ENCODE measurements around the gene EVI5L. TPM values are rescaled to one million over a fixed set of nuclear protein-coding genes. Genes with fewer than 3 reads are reported as not detected.

EVI5L gene
- polyA plus RNA-seq, 2 donors: 8.5 to 8.8 TPM

DNA sequence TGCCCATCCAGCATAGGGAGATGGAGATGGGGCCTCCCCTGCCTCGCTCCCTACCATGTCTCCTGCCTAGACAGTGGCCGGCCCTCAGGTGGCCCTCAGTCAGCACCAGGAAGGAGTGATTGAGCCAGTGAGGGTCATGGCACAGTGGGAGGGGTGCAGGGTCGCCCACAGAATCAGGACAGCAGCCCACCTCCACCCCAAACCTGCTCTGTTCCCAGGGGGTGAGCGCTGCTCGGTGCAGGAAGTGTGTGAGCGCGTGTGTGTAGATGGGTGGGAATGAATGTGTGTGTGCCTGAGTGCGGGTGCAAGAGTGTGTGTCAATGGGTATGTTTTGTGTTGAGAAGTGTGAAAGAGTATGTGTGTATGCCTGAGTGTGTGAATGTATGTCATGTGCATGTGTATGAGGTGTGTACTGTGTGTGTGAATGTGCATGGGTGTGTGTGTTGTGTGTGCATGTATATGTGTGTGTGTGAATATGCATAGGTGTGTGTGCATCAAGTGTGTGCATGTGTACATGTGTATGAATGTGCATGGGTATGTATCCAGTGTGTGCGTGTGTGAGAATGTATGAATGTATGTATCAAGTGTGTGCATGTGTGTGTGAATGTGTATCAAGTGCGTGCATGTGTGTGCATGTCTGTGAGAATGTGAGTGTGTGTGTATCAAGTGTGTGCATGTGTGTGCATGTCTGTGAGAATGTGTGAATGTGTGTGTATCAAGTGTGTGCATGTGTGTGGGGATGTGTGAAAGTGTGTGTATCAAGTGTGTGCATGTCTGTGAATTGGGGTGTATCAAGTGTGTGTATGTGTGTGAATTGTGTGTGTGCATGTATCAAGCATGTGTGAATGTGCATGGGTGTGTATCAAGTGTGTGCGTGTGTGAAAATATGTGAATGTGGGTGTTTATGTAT is 12.0 kb downstream of the EVI5L start:
- WGBS, 2 donors: 90 to 93% methylated on average over 11 of the region's 11 CpGs
- Histone ChIP-seq H3K4me1 (ENCODE audit: control insufficient read depth in 2 of 2, insufficient read depth in 2 of 2, low read length in 1 of 2) (no peaks in the 10 kb centered on the region), H3K36me3 (ENCODE audit: control insufficient read depth in 2 of 2, insufficient read depth in 2 of 2, low read length in 1 of 2) (no peaks in the 10 kb centered on the region), H3K4me3 (ENCODE audit: low read depth in 1 of 2, low read length in 2 of 2) (no peak overlapping the region), H3K27ac (ENCODE audit: low read depth in 2 of 2, low read length in 1 of 2) (no peak overlapping the region), H3K9me3 (ENCODE audit: control insufficient read depth in 2 of 2, insufficient read depth in 1 of 2, low read depth in 1 of 2, low read length in 1 of 2) (peaks cover 0 to 6% of the 10 kb centered on the region in 2 donors), H3K27me3 (ENCODE audit: control insufficient read depth in 1 of 2, insufficient read depth in 2 of 2, low read length in 2 of 2) (no peaks in the 10 kb centered on the region)

DNA sequence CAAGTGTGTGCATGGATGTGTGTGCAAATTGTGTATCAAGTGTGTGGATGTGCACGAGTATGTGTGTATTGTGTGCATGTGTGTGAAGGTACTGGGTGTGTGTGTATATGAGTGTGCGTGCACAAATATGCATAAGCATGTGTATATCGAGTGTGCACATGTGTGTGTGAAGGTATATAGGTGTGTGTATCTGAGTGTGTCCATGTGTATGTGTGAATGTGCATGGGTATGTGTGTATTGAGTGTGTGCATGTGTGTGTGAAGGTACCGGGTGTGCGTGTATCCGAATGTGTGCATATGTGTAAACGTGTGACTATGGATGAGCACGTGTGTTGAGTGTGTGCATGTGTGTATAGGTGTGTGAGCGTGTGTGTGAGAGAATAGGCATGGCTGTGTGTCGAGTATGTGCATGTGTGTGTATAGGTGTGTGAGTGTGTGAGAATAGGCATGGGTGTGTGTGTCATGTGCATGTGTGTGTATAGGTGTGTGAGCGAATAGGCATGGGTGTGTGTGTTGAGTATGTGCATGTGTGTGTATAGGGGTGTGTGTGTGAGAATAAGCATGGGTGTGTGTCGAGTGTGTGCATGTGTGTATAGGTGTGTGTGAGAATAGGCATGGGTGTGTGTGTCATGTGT is 12.8 kb downstream of the EVI5L start:
- peaks cover 0 to 6% of the 10 kb centered on the region in 2 donors for H3K9me3 ChIP-seq (ENCODE audit: control insufficient read depth in 2 of 2, insufficient read depth in 1 of 2, low read depth in 1 of 2, low read length in 1 of 2)
- no peak overlapping the region for H3K27ac ChIP-seq (ENCODE audit: low read depth in 2 of 2, low read length in 1 of 2)

DNA sequence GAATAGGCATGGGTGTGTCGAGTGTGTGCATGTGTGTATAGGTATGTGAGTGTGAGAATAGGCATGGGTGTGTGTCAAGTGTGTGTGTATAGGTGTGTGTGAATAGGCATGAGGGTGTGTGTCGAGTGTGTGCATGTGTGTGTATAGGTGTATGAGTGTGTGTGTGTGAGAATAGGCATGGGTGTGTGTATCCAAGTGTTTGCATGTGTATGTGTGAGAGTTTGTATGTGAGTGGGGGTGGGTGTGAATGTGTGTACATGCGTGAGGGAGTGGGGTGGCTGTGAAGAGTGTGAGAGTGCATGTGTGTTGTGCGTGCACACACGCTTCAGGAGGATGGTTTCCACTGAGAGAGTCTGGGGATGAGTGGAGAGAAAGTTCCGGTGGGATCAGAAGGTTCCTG is 13.5 kb downstream of the EVI5L start:
- Histone ChIP-seq H3K27me3 (ENCODE audit: control insufficient read depth in 1 of 2, insufficient read depth in 2 of 2, low read length in 2 of 2) (no peaks in the 10 kb centered on the region), H3K27ac (ENCODE audit: low read depth in 2 of 2, low read length in 1 of 2) (no peak overlapping the region)
- 90 to 94% methylated on average over 6 of the region's 6 CpGs for WGBS, 2 donors

More for the DNA sequence above, 12.8 kb downstream of the EVI5L start:
- Histone ChIP-seq H3K4me3 (ENCODE audit: low read depth in 1 of 2, low read length in 2 of 2) (no peak overlapping the region), H3K4me1 (ENCODE audit: control insufficient read depth in 2 of 2, insufficient read depth in 2 of 2, low read length in 1 of 2) (no peaks in the 10 kb centered on the region), H3K27me3 (ENCODE audit: control insufficient read depth in 1 of 2, insufficient read depth in 2 of 2, low read length in 2 of 2) (no peaks in the 10 kb centered on the region), H3K36me3 (ENCODE audit: control insufficient read depth in 2 of 2, insufficient read depth in 2 of 2, low read length in 1 of 2) (no peaks in the 10 kb centered on the region)
- 96 to 97% methylated on average over 12 of the region's 12 CpGs for WGBS, 2 donors

DNA sequence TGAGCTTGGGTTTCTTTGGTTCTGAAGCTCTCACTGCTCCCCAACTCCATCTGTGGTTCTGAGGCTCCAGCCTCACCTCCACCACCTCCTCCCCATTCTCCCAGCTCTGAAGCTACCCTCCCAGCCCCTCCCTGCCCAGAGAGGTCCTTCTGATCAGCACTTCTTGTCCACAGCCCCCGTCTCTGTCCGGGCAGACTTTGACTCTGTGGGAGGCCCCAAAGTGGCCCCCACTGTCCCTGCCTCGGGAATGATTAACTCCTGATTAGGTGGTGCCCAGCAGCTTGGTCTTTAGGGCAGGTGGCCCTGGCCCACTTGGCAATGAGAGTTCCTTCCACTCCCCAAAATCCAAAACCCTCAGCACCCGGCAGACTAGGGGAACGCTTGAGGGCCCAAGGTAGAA is 14.4 kb downstream of the EVI5L start:
- Histone ChIP-seq H3K36me3 (ENCODE audit: control insufficient read depth in 2 of 2, insufficient read depth in 2 of 2, low read length in 1 of 2) (peaks cover 0 to 5% of the 10 kb centered on the region in 2 donors), H3K4me1 (ENCODE audit: control insufficient read depth in 2 of 2, insufficient read depth in 2 of 2, low read length in 1 of 2) (no peaks in the 10 kb centered on the region), H3K4me3 (ENCODE audit: low read depth in 1 of 2, low read length in 2 of 2) (no peak overlapping the region), H3K27ac (ENCODE audit: low read depth in 2 of 2, low read length in 1 of 2) (no peak overlapping the region), H3K27me3 (ENCODE audit: control insufficient read depth in 1 of 2, insufficient read depth in 2 of 2, low read length in 2 of 2) (no peaks in the 10 kb centered on the region), H3K9me3 (ENCODE audit: control insufficient read depth in 2 of 2, insufficient read depth in 1 of 2, low read depth in 1 of 2, low read length in 1 of 2) (peaks cover 0 to 6% of the 10 kb centered on the region in 2 donors)
- 75 to 85% methylated on average over 5 of the region's 5 CpGs for WGBS, 2 donors

More for the DNA sequence above, 13.5 kb downstream of the EVI5L start:
- Histone ChIP-seq H3K36me3 (ENCODE audit: control insufficient read depth in 2 of 2, insufficient read depth in 2 of 2, low read length in 1 of 2) (no peaks in the 10 kb centered on the region), H3K4me3 (ENCODE audit: low read depth in 1 of 2, low read length in 2 of 2) (no peak overlapping the region), H3K9me3 (ENCODE audit: control insufficient read depth in 2 of 2, insufficient read depth in 1 of 2, low read depth in 1 of 2, low read length in 1 of 2) (peaks cover 0 to 6% of the 10 kb centered on the region in 2 donors), H3K4me1 (ENCODE audit: control insufficient read depth in 2 of 2, insufficient read depth in 2 of 2, low read length in 1 of 2) (no peaks in the 10 kb centered on the region)

DNA sequence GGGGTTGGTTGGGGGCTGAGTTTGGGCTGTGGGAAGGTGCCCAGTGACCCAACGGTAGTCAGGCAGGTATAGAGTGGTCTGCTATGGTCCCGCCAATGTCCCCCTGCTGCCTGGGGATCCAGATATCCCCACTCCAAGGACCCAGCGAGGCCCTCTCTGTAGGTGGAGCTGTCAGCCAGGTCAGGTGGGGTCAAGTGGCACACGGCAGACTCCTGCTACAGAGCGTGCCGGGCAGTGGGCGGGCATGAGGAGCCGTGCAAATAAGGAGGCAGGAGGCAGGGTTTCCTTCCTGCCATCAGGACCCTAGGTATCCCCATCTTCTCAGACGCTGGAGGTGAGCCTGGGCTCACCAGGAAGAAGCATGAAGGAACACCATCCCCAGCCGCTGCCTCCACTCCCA is 14.9 kb downstream of the EVI5L start:
- Histone ChIP-seq H3K4me1 (ENCODE audit: control insufficient read depth in 2 of 2, insufficient read depth in 2 of 2, low read length in 1 of 2) (peaks cover 0 to 2% of the 10 kb centered on the region in 2 donors), H3K9me3 (ENCODE audit: control insufficient read depth in 2 of 2, insufficient read depth in 1 of 2, low read depth in 1 of 2, low read length in 1 of 2) (peaks cover 0 to 6% of the 10 kb centered on the region in 2 donors), H3K4me3 (ENCODE audit: low read depth in 1 of 2, low read length in 2 of 2) (no peak overlapping the region), H3K36me3 (ENCODE audit: control insufficient read depth in 2 of 2, insufficient read depth in 2 of 2, low read length in 1 of 2) (peaks cover 0 to 5% of the 10 kb centered on the region in 2 donors), H3K27ac (ENCODE audit: low read depth in 2 of 2, low read length in 1 of 2) (no peak overlapping the region), H3K27me3 (ENCODE audit: control insufficient read depth in 1 of 2, insufficient read depth in 2 of 2, low read length in 2 of 2) (no peaks in the 10 kb centered on the region)
- WGBS, 2 donors: 83 to 88% methylated on average over 10 of the region's 10 CpGs

DNA sequence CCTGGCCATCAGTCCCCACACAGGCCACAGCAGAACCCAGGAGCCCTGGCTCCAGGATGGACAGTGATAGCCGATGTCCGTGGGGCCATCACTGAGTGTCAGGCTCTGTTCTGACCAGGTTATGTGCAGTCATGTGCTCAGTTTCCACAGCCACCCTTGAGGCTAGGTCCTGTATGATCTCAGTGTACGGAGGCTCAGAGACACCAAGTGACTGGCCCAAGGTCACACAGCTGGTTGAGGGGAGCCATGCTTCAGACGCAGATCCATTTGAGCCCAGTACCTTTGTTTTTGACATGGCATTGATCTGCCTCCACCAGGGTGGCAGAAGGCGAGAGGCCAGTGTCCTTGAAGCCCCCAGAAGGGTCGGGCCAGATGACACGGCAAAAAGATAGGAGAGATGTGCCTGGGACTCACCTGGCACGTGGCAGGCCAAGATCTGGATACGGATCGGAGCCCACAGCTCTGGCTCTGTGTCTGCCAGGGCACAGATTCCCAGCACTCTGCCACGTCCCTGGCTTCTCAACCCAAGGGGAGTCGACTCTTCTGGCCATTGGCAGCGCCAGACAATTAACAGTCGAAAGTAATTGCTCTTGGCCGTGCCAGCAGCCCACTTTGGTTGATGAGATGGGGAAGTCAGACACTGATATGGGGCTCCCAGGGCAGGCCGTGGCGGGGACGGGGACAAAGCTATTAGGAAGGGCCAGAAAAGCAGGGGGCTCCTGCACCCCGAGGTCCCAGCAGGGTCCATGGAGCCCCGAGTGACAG is 15.6 kb downstream of the EVI5L start:
- H3K27ac ChIP-seq (ENCODE audit: low read depth in 2 of 2, low read length in 1 of 2): no peak overlapping the region
- peaks cover 0 to 6% of the 10 kb centered on the region in 2 donors for H3K9me3 ChIP-seq (ENCODE audit: control insufficient read depth in 2 of 2, insufficient read depth in 1 of 2, low read depth in 1 of 2, low read length in 1 of 2)
- WGBS, 2 donors: 88 to 92% methylated on average over 20 of the region's 20 CpGs
- no peaks in the 10 kb centered on the region for H3K27me3 ChIP-seq (ENCODE audit: control insufficient read depth in 1 of 2, insufficient read depth in 2 of 2, low read length in 2 of 2)
- H3K36me3 ChIP-seq (ENCODE audit: control insufficient read depth in 2 of 2, insufficient read depth in 2 of 2, low read length in 1 of 2): peaks cover 0 to 5% of the 10 kb centered on the region in 2 donors
- H3K4me1 ChIP-seq (ENCODE audit: control insufficient read depth in 2 of 2, insufficient read depth in 2 of 2, low read length in 1 of 2): peaks cover 0 to 4% of the 10 kb centered on the region in 2 donors
- no peak overlapping the region for H3K4me3 ChIP-seq (ENCODE audit: low read depth in 1 of 2, low read length in 2 of 2)

DNA sequence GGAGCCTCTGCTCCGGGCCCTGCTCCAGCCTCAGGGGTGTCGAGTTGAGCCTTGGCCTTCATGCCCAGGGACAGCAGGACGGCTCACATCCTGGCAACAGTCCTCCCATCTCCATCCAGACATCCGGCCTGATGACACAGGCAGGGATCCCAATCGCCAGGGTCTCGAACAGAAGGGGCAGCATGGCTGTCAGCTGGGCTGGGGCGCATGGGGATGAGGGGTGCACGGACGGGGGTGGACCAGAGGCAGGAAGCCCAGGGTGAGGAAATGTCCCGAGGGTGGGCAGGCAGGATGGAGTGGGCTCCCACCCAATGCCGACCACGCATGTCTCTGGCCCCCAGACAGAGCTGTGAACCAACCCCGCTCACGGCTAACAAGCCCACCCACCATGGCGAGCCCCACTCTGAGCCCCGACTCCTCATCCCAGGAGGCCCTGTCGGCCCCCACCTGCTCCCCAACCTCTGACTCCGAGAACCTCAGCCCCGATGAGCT is 16.2 kb downstream of the EVI5L start:
- Histone ChIP-seq H3K36me3 (ENCODE audit: control insufficient read depth in 2 of 2, insufficient read depth in 2 of 2, low read length in 1 of 2) (peaks cover 0 to 7% of the 10 kb centered on the region in 2 donors), H3K27me3 (ENCODE audit: control insufficient read depth in 1 of 2, insufficient read depth in 2 of 2, low read length in 2 of 2) (no peaks in the 10 kb centered on the region), H3K9me3 (ENCODE audit: control insufficient read depth in 2 of 2, insufficient read depth in 1 of 2, low read depth in 1 of 2, low read length in 1 of 2) (peaks cover 0 to 6% of the 10 kb centered on the region in 2 donors), H3K4me1 (ENCODE audit: control insufficient read depth in 2 of 2, insufficient read depth in 2 of 2, low read length in 1 of 2) (peaks cover 0 to 5% of the 10 kb centered on the region in 2 donors), H3K27ac (ENCODE audit: low read depth in 2 of 2, low read length in 1 of 2) (no peak overlapping the region), H3K4me3 (ENCODE audit: low read depth in 1 of 2, low read length in 2 of 2) (no peak overlapping the region)
- WGBS, 2 donors: 85 to 87% methylated on average over 16 to 19 of the region's 19 CpGs

DNA sequence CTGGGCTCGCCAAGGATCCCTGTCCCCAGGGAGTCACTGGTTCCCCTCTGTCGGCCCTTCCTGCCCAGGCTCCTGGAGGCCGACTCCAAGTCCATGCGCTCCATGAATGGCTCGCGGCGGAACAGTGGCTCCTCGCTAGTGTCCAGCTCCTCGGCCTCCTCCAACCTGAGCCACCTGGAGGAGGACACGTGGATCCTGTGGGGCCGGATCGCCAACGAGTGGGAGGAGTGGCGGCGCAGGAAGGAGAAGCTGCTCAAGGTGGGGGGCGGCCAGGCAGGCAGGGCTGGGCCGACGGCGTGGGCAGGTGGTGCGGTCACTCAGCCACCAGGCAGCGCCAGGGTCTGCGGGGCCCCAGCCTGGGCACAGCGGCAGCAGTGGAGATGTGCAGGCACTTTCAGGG is 17.6 kb downstream of the EVI5L start:
- H3K9me3 ChIP-seq (ENCODE audit: control insufficient read depth in 2 of 2, insufficient read depth in 1 of 2, low read depth in 1 of 2, low read length in 1 of 2): peaks cover 0 to 3% of the 10 kb centered on the region in 2 donors
- H3K4me1 ChIP-seq (ENCODE audit: control insufficient read depth in 2 of 2, insufficient read depth in 2 of 2, low read length in 1 of 2): peaks cover 0 to 5% of the 10 kb centered on the region in 2 donors
- WGBS, 2 donors: 94% methylated on average over 23 of the region's 23 CpGs
- H3K4me3 ChIP-seq (ENCODE audit: low read depth in 1 of 2, low read length in 2 of 2): no peak overlapping the region
- peaks cover 0 to 7% of the 10 kb centered on the region in 2 donors for H3K36me3 ChIP-seq (ENCODE audit: control insufficient read depth in 2 of 2, insufficient read depth in 2 of 2, low read length in 1 of 2)
- no peaks in the 10 kb centered on the region for H3K27me3 ChIP-seq (ENCODE audit: control insufficient read depth in 1 of 2, insufficient read depth in 2 of 2, low read length in 2 of 2)
- no peak overlapping the region for H3K27ac ChIP-seq (ENCODE audit: low read depth in 2 of 2, low read length in 1 of 2)

DNA sequence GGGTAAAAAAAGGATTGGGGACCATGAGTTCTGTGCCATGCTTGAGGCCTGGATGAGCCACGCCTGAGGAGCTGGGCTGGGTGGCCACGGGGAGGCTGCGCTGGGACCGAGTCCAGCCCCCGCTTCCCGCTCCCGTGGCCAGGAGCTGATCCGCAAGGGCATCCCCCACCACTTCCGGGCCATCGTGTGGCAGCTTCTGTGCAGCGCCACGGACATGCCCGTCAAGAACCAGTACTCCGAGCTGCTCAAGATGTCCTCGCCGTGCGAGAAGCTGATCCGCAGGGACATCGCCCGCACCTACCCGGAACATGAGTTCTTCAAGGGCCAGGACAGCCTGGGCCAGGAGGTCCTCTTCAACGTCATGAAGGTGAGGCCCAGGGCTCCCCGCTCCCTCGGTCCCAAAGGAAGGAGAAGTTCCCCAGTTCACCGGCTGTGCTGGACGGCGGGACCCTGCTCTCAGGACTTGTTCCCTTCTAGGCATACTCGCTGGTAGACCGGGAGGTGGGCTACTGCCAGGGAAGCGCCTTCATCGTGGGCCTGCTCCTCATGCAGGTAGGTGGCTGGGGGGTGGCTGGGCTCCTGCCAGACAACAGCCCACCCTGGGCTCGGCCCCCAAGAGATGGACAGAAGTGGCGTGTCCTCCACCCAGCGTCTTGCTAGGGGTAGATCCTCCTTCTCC is 18.9 kb downstream of the EVI5L start:
- H3K36me3 ChIP-seq (ENCODE audit: control insufficient read depth in 2 of 2, insufficient read depth in 2 of 2, low read length in 1 of 2): peaks cover 0 to 7% of the 10 kb centered on the region in 2 donors
- H3K4me3 ChIP-seq (ENCODE audit: low read depth in 1 of 2, low read length in 2 of 2): no peak overlapping the region
- no peak overlapping the region for H3K27ac ChIP-seq (ENCODE audit: low read depth in 2 of 2, low read length in 1 of 2)
- H3K4me1 ChIP-seq (ENCODE audit: control insufficient read depth in 2 of 2, insufficient read depth in 2 of 2, low read length in 1 of 2): peaks cover 0 to 5% of the 10 kb centered on the region in 2 donors
- no peaks in the 10 kb centered on the region for H3K27me3 ChIP-seq (ENCODE audit: control insufficient read depth in 1 of 2, insufficient read depth in 2 of 2, low read length in 2 of 2)
- 91 to 92% methylated on average over 34 of the region's 34 CpGs for WGBS, 2 donors
- H3K9me3 ChIP-seq (ENCODE audit: control insufficient read depth in 2 of 2, insufficient read depth in 1 of 2, low read depth in 1 of 2, low read length in 1 of 2): no peaks in the 10 kb centered on the region
